ENCODE results near the gene MOB3C. TPM values are rescaled to one million over a fixed set of nuclear protein-coding genes. Genes with fewer than 3 reads are reported as not detected.

MOB3C gene
- total and polyA plus RNA-seq, 2 of the 4 experiments (the other 2 are of a cell fraction) = 7.3 to 9.0 TPM

DNA sequence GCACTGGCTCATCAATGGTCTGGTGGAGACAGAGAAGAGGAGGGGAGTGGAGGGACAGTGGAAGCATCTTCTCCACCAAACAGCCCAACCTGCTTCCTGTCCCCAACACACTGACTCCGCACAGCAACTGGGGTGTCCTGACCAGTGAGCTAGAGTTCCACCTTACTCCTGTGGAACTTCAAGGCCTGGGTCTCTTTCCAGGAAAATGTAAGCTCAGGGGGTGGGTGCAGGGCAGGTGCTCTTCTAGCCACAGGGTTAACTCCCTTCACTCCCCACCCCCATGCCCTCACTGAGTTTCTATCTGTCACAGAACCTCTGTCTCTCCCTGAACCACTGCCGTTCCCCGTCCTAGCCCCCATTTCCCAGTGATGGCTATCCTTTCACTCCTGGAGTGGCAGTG is 876 bp downstream of the MOB3C start:
- TF ChIP-seq MAFK (IDR thresholded peaks at IDR 0.05; ENCODE audit: low read depth, low read length) (no peak), FOS (IDR thresholded peaks at IDR 0.05; ENCODE audit: low read depth, low read length) (no peak), SMC3 (IDR thresholded peaks at IDR 0.05; ENCODE audit: low read depth, low read length) (no peak), BHLHE40 (IDR thresholded peaks at IDR 0.05; ENCODE audit: low read depth, low read length) (no peak), POLR2A (IDR thresholded peaks at IDR 0.05; ENCODE audit: low read depth, low read length) (no peak), RCOR1 (IDR thresholded peaks at IDR 0.05; ENCODE audit: insufficient replicate concordance, low read length) (no peak)
- TF ChIP-seq, protein P1, sequence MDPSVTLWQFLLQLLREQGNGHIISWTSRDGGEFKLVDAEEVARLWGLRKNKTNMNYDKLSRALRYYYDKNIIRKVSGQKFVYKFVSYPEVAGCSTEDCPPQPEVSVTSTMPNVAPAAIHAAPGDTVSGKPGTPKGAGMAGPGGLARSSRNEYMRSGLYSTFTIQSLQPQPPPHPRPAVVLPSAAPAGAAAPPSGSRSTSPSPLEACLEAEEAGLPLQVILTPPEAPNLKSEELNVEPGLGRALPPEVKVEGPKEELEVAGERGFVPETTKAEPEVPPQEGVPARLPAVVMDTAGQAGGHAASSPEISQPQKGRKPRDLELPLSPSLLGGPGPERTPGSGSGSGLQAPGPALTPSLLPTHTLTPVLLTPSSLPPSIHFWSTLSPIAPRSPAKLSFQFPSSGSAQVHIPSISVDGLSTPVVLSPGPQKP (IDR thresholded peaks at IDR 0.05; ENCODE audit: borderline replicate concordance, low read depth, low read length) = no peak
- peak overlapping the region; percentile 65 for H3K23ac ChIP-seq (ENCODE audit: low read depth, low read length)
- peak overlapping the region; percentile 81 for H3K4ac ChIP-seq (ENCODE audit: low read depth, low read length)
- H3K18ac ChIP-seq (ENCODE audit: low read depth, low read length) = no peak overlapping the region
- H4K91ac ChIP-seq (ENCODE audit: insufficient read depth, low read depth, low read length) = peak overlapping the region; percentile 38
- peak overlapping the region; percentile 64 for H3K27ac ChIP-seq (ENCODE audit: insufficient read depth, low read length)
- H2BK5ac ChIP-seq (ENCODE audit: low read depth, low read length, poor library complexity, severe bottlenecking) = no peak overlapping the region
- H4K20me1 ChIP-seq (ENCODE audit: insufficient read depth, low read length) = 0 out of 2 replicates have a peak, but pooled peaks cover 8% of the 10 kb centered on the region
- H3K9ac ChIP-seq (ENCODE audit: low read depth, low read length) = peak overlapping the region; percentile 84
- dilution Hi-C loops (cut with HindIII; ENCODE audit: low sequenced_read_pairs, unreplicated experiment) (no loop called here), intact Hi-C loops (cut with micrococcal nuclease) (loop anchor here (5.0 kb wide), 1 partner anchor 102 kb away; the partner anchor contains the start of gene EFCAB14), in situ Hi-C loops (cut with MboI; ENCODE audit: low sequenced_read_pairs) (no loop called here)
- H2BK15ac ChIP-seq (ENCODE audit: low read depth, low read length) = no peak overlapping the region; the same call in 2 of the 3 replicates
- peaks cover 8% of the 10 kb centered on the region; the same call in 1 of the 2 replicates for H3K36me3 ChIP-seq (ENCODE audit: control insufficient read depth, insufficient read depth, low read length)
- peak overlapping the region; percentile 10; the same call in 1 of the 2 replicates for H2BK120ac ChIP-seq (ENCODE audit: low read depth, low read length)
- H3K79me1 ChIP-seq (ENCODE audit: low read depth in 1 of 2, low read length in 2 of 2) = peaks cover 25 to 48% of the 10 kb centered on the region in 2 experiments
- H4K8ac ChIP-seq (ENCODE audit: low read depth in 2 of 2, low read length in 2 of 2) = peak overlapping the region; percentile 7 to 29; a peak in 1 of 4 replicates
- CTCF ChIA-PET = interaction anchor here (1.3 kb wide), 1 partner anchor 11 kb away, joined by 4 read pairs; the partner anchor contains the start of gene MKNK1
- peak overlapping the region; percentile 80 for H3K14ac ChIP-seq (replicated peaks; ENCODE audit: low read depth, low read length)
- no peaks in the 10 kb centered on the region for H3K9me3 ChIP-seq (ENCODE audit: control insufficient read depth, insufficient read depth, low read length)
- POLR2A ChIA-PET (ENCODE audit: unreplicated experiment) = interaction anchor here (1.8 kb wide), 1 partner anchor 12 kb away, joined by 4 read pairs; the partner anchor contains the start of gene MKNK1
- BruUV-seq (replicated peaks) = no TSS peak
- peak overlapping the region; percentile 74 for H2AK5ac ChIP-seq (ENCODE audit: low read depth, low read length)
- H3K9me1 ChIP-seq (ENCODE audit: insufficient read depth, low read length) = peaks cover 23% of the 10 kb centered on the region
- peaks cover 20% of the 10 kb centered on the region for H3K4me1 ChIP-seq (ENCODE audit: control insufficient read depth, insufficient read depth, low read length)
- H3K4me2 ChIP-seq (ENCODE audit: low read depth, low read length) = peak overlapping the region; percentile 89
- peak overlapping the region; percentile 74 for H3K56ac ChIP-seq (ENCODE audit: extremely low read depth, insufficient read depth, low read length)
- no peak for ATAC-seq (ENCODE audit: low read depth)
- peak overlapping the region; percentile 100 for H2AFZ ChIP-seq (replicated peaks; ENCODE audit: low read length, poor library complexity)
- H2BK20ac ChIP-seq (ENCODE audit: low read depth, low read length) = no peak overlapping the region
- H2AK9ac ChIP-seq (replicated peaks; ENCODE audit: low read depth, low read length, poor library complexity) = peak overlapping the region; percentile 93
- no CpG with 5 or more reads among the region's 3 CpGs for WGBS, 2 experiments (ENCODE audit: extremely low coverage in 2 of 2, insufficient read length in 1 of 2)
- DNase-seq = no peak
- H4K5ac ChIP-seq (ENCODE audit: low read depth, low read length) = no peak overlapping the region; the same call in 1 of the 2 replicates
- H3K4me3 ChIP-seq (ENCODE audit: insufficient read depth, low read depth, low read length) = peak overlapping the region; percentile 89
- no peaks in the 10 kb centered on the region for H3K27me3 ChIP-seq (ENCODE audit: control insufficient read depth, insufficient read depth, low read length)

All from IMR-90 (cell line).